ENCODE measurements around the gene VWF.

GRCh38 chr12:6143303-6143675 lies 18.8 kb upstream of the VWF start:
- no peak for TF ChIP-seq POLR2A (IDR thresholded peaks at IDR 0.05; ENCODE audit: low read length)
- TF ChIP-seq GATA1 (IDR thresholded peaks at IDR 0.05; ENCODE audit: low read depth, low read length): no peak

All from erythroblast (primary cell).